GM21390 (cell line): ENCODE measurements around the gene FSCN2.
A peak's percentile ranks its signal among the peaks of the same experiment; 100 is the strongest.

Experiments
- ATAC-seq: cut with Tn5 transposase; IDR thresholded peaks from one replicate; pipeline ENCODE4 v1.9.1; 2021; ENCODE audit not compliant: unreplicated experiment

Gene FSCN2

GRCh38 chr17:81511804-81512561, 16.2 kb upstream of the FSCN2 start:
- peak; percentile 1 for ATAC-seq

DNA sequence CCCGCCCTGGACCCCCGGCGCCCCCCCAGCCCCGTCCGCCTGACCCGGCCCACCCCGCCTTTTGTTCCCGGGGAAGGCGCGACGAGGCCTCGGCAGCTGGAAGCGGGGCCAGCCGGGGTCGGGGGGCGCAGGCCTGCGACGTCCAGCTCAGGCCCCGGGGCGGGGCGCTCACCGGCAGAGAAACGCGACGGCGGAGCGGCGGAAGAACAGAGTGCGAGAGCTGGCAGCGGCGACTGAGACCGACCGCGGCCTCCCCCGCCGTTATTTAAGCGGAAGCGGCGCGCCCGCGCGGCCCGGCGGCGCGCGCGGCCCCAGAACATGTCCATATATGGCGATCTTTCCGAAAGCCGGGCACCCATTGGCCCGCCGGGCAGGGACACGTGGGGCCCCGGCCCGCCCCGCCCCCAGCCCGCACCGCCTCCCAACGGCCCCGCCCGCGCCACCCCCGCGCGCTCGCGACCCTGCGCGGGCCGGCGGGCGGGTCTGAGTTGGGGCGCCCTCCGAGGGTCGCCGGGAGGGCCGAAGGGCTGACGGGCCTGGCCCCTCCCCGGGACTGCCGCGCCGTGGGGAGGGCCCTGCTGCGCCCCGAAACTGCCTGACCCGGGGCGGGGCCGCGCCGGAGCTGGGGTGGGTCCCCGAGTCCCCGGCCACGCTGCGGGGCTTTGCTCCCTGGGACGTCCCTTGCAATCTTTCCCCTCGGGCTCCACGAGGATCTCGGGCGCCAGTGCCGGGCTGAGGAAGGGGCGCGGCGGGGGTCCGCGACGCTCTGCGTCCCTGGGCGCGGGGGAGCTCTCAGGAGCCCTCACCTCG, 15.4 kb upstream of the FSCN2 start, which contains the start of gene ACTG1:
TSS of gene ACTG1 (minus strand) at position 238 of the 810 bp plus-strand sequence. CDS start 445 bp downstream, outside the sequence.
- peak; percentile 36 for ATAC-seq

DNA sequence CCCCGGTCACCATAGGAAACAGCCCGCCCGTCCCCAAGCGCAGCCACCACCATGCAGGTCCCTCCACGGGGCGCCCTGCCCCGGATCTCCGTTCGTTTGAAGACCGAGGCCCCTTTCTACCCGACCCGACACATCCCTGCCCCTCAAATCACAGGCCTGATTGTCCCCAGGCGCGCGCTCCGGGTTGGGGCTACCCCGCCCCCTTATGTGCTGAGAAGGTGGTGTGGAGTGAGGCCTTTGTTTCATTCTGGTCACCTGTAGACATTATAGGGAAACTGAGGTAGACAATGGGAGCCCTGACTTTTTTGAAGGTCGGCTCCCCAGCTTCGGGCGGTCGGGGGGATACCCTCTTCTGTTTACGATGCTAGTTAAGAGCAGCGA, 14.8 kb upstream of the FSCN2 start:
- no peak for ATAC-seq

DNA sequence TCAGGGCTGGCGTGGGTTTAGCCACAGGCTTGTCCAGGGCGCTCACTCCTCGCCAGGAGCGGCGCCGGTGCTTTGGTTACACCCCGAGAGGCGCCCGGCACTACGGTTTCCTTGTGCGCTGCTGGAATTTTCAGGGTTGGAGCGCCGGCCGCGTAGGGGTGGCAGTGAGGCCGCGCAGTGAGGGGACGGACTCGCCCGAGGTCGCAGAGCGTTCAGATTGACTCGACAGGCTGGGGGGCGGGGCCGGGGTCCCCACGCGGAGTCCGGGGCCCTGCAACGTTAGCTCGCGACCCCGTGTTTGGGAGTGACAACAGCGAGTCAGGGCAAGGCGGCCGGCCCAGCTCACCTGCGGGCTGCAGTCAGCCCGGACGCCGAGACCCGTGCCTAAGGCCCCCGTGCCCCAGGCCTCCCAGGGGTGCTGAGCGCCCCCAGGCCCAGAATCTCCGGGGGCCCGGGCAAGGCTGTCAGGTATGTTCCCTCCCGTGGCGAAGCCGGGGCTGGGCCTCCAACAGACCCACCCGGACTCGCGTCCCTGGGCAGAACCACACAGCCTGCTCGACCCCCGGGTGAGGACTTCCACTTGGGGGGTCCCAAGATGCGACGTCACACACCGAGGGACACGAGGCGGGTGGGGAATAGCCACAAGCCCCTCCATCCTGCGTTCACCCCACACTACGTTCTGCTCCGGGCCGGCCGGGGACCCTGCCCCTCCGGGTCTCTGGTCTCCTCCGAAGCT, 14.3 kb upstream of the FSCN2 start:
- ATAC-seq, result no peak

DNA sequence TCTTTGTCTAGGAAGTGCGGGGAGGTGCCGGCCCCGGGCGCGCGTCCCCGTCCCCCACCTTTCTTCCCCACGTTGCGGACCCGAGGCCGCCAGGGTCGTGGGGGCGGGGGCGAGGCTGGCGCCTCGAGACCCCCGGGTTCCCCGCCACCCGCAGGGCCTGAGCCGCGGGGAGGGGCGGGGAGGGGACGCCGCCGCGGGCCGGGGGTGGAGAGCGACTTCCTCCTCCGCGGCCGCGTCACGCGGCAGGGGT, 13.8 kb upstream of the FSCN2 start:
- ATAC-seq, result no peak

DNA sequence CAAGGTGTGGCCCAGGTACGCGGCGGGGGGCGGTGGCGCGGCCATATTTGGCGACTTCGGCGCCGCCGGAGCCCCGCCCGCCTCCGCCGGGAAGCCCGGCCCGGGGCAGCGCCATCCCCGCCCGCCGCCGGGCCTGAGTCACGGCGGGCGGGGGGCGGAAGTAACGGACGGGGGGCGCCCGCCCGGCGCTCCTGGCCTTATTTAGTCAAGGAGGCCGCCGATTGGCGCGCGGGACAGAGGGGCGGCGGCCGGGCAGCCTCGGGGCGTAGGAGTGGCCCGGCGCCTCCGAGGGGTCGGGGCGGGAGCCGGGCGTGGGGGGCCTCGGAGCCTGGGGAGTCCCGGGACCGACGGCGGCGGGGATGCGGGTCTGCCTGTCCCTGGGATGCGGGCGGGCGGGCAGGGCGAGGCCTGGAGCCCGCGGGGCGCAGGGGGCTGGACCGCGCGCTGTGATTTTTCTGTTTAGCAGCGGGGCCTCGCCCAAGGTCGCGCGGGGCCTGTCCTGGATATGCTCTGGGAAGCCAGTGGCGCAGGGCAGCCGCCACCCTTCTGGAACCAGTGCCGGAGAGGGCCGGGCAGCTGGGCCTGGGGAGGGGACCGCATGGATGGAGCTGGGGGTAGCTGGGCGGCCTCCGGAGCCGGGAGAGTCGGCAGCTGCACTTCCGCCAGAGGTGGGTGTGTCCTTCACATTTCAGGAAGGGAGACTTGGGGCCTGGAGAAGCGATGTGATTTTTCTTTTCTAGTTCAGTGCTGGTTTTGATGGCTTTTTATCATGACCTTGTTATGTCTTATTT, 13.2 kb upstream of the FSCN2 start:
- ATAC-seq, result no peak

- no peak for ATAC-seq
Observed at GRCh38 chr17:81515530-81516041, 12.6 kb upstream of the FSCN2 start.

DNA sequence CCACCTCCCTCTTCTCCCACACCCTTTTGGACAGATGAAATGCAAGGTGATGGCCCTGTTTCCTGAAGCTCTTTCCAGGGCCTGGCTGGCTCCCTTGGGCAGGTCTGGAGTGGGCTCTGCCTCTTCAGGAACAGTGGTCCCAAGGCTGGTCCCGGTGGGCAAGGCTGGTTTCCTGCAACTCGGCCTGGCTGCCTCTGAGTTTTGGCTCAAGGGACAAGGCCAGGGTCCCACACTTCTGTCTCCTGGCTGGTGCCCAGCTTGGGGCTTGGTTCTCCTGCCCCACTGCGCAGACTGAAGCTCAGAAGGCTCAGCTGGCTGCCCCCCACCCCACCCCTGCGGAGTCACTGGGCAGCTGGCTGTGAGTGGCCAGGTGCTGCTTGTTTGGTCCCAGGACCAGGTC, 11.7 kb upstream of the FSCN2 start:
- no peak for ATAC-seq

GRCh38 chr17:81517009-81517338, 11.2 kb upstream of the FSCN2 start:
- no peak for ATAC-seq

DNA sequence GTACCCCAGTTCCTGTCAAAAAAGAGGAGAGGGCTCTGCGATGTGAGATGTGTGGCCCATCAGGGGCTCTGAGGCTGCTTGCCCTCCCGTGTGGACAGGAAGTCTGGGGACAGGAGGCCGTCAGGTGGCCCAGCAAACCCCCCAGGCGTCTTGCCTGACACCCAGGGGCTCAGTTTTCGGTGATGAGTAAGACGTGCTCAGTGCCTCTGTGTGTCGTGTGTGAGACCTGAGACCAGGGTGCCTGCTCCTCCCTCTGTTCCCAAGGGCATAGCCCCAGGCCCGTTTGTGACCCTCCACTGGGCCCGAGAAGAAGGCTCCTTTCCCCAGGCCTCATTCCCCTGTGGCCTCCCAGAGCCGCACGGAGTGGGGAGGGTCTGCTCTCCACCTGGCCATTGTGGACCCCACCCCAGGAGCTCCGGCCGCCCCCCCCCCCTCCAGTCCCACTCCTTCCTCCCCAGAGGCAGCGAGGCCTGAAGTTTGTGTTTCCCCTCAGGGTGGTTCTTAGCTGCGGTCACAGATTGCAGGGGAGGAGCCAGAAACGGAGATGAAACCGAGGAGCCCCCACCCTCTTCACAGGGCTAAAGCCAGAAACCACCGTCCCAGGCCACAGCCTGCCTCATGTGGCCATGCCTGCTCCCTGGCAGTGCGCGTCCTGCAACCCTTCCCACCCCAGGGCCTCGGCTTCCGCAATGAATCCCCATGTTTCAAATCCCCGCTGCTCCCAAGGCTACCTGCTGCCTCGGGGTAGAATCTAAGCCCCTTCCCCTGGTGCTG, 10.7 kb upstream of the FSCN2 start:
- peak; percentile 34 for ATAC-seq

DNA sequence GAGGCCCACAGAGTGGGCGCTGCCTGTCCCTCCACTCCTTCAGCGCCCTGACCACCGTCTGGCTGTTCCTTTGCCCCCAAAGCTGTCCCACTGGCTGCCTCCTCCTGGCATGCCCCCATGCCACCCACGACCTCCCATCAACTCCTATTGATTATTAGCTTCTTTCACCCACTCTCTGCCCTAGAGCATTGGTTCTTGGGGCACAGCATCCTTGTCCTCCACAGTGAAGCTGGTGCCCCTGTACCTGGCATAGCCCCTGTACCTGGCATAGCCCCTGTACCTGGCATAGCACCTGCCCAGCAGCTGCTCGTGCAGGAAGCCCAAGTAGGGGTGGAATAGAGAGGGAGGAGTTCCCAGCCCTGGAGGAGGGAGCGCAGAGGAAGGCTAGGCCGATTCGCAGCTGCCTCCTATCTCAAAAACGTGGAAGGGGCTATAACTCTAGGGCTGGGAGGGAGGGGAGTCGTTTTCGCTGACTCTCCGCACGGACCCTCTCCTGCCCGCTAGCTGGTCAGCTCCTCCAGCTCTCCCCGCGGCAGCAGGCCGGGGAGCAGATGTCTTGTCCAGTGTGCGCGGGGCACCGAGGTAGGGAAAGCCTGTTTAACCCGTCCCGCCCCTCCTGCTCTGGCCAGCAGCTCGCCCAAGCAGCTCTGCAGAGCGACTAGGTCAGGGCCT, 9.9 kb upstream of the FSCN2 start:
- ATAC-seq, result no peak

- ATAC-seq, result no peak
Observed at GRCh38 chr17:81518785-81519283, 9.3 kb upstream of the FSCN2 start.

DNA sequence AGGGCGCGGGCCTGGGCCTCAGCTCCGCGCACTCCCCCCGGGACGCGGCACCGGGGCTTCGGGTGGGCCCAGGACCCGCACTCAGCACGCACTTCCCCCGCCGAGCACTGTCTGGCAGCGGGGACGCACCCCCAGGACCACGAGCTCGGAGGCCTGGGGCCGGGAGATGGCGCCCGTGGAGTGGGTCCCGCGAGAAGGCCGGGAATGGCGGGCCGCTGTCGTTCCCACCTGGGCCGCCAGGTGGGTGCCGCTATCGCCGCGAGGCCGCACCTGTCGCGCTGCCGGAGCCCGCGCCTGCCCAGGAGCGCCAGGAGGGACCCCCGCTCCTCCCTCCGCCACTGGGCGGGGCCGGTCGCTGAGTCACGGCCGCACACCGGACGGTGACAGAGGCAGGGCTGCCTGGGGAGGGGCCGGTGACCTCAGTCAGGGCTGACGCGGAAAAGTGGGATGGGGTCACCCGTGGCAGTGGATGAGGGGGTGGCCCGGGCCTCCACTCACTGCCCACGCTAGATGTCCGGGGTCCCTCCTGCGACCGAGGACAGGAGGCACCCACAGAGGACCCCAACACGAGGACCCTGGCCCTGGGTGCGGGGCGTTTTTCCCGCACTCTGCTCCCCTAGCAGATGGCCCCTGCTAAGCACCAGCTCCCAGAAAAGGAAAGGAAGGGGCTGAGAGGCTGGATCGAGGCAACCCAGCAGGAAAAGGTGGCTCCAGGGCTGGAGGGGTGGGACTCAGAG, 8.7 kb upstream of the FSCN2 start:
- ATAC-seq, result no peak

DNA sequence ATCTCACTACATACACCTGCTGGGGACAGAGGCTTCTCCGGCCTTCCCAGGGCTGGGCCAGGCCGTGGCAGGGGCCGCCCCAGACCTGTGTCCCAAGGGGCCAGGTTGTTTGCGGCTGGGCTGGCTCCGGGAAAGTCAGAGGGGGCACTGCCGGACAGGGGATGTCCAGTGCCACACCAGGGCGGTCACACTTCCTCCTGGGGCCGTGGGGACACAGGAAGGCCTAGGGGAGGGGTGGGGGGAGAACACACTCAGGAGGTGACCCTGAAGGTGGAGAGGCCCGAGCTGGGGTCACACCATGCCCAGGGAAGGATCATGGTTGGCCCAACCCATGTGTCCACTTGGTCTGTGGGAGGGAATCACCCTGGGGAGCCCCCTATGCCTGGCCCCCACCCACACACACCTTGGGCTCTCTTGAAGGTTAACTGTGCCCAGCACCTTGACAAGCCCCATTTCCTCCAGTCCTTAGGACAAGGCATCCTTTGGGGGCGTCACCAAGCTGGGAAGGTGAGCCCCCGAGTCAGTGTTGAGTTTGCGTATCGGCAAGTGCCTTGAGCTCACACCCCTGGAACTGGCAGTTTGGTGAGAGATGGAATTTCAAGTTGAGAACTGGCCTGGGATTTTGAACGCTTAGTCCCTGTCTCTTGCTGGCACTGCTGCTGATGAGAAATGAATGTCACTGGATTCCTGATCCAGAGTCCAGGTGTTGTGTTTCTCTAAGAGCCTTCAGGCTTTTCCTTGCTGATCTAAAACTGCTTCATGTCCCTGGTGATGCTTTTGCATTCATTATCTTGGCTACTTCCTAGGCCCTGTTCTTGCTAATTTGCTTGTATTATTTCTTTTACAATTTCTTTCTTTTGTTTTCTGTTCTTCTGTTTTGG, 7.9 kb upstream of the FSCN2 start:
- ATAC-seq, result no peak

DNA sequence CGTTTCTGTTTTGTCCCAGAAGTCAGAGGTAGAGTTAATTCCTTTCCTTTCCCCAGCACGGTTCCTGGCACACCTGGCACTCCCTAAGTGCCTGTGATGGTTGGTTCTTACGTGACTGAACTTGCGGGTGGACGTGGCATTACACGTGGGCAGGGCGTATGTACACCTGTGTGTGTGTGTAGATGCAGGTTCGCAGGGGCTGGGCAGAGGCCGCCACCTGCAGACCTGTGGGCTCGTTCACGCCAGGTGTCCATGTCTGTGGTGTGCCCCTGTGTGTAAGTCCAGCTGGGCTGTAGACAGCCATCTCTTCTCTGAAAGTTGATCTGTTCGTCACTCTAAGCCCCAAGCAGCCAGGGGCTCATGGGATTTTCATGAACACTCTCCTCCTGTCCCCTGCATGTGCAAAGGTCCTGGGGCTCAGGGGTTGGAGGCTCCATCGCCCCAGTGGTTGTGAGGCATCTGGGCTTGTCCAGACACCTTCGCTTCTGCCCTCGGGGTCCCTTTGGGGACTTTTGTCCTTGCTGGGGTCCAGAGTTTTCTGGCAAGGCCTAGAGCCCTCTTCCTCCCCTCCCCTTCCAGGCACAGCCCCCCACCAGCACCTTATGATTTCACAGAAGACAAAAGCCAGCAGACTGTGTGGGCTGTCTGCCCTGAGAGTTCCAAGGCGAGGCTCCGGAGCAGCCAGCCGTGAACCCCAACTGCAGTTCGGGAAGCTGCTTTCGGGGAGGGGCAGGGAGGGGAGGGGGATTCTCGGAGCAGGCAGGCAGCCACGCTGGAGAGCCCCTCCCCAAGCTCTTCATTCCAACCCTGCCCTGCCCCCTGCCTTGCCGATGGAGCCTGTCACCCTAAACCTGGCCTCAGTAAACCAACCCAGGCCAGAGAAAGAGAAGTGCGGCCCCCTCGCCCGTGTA, 5.4 kb upstream of the FSCN2 start:
- ATAC-seq, result no peak

DNA sequence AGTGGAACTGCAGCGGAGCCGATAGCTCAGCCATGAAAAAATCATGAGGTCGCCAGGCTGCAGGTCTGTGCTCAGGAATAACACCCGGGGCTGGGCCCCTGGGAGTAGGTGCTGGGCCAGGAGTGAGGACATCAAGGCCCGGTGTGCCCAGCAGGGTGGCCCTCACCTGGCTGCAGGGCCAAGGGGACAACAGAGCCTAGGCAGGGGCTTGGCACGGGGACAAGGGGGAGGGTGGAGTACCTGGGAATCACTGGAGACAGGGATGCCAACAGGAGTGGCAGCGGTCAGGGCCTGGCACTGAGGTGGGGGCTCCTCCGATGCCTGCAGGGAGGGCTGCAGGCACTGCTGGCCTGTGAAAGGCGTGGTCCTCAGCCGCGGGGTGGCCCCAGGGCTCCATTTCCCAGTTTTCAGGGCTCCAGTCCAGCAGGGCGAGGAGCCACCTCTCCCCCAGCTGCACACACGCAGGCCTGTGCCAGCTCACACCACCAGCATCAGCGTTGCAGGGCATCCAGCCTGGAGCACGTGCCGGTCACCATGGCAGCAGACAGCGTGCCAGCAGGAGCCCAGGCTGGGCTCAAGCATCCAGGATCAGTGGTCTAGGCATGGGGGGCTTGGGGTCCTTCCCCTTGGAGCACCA, 4.7 kb upstream of the FSCN2 start:
- ATAC-seq, result no peak
